Testis (tissue), 3 donors: ENCODE results near the gene UBE3B. TPM values are rescaled to one million over a fixed set of nuclear protein-coding genes. Genes with fewer than 3 reads are reported as not detected.

Experiments
- DNase-seq: peaks from one replicate; pipeline ENCODE4 v3.0.0-alpha.2; 2019
- H3K27ac ChIP-seq, 2 donors: fragments of 200-600 bp; sonication (generic); one replicate each; pipeline ENCODE4 v1.5.1; 2019
- H3K27me3 ChIP-seq: fragments of 200-600 bp; sonication (generic); one replicate; pipeline ENCODE4 v1.5.1; 2019
- H3K36me3 ChIP-seq: fragments of 200-600 bp; sonication (generic); one replicate; pipeline ENCODE4 v1.5.1; 2017; ENCODE audit warnings: low read depth; ENCODE audit errors: missing control alignments
- H3K4me1 ChIP-seq: fragments of 200-600 bp; sonication (generic); one replicate; pipeline ENCODE4 v1.5.1; 2019
- H3K4me3 ChIP-seq, 2 donors: fragments of 200-600 bp; sonication (generic); one replicate each; pipeline ENCODE4 v1.5.1; 2017 to 2019
- H3K9me3 ChIP-seq: fragments of 200-600 bp; sonication (generic); one replicate; pipeline ENCODE4 v1.5.1; 2017
- CTCF ChIP-seq, 3 experiments: fragments of 450-650 bp in 2 of 3; fragments of 200-600 bp in 1 of 3; sonication (generic) in 1 of 3; IDR thresholded peaks; one replicate each; pipeline ENCODE4 v1.5.1; 2016 to 2019; ENCODE audit warnings: antibody characterized with exemption in 3 of 3, mild to moderate bottlenecking in 2 of 3, moderate library complexity in 1 of 3
- POLR2A ChIP-seq: fragments of 450-650 bp; IDR thresholded peaks from one replicate; pipeline ENCODE4 v1.6.1; 2017; ENCODE audit warnings: antibody characterized with exemption, mild to moderate bottlenecking, moderate library complexity
- WGBS, 2 donors: methylation state at CpG; one replicate each; pipeline ENCODE4 v1.1.5; 2018; 5-methylcytosine and 5-hydroxymethylcytosine counted together
- intact Hi-C: fragments of 100-400 bp; cut with DNase I; formaldehyde crosslinking; loops from one replicate; pipeline ENCODE4 v1.15.1; 2023; ENCODE audit warnings: low total_unique reads
- polyA plus RNA-seq: library from polyadenylated mRNA; stranded (reverse); fragments of 350-450 nt; fragmentation: Illumina TruSeq; extraction: RNeasy Lipid Tissue Mini Kit (QIAGEN cat#74804); gene quantifications from one replicate; pipeline ENCODE4 v1.2.3, GENCODE V29; 2014; ENCODE audit warnings: low read depth, low replicate concordance; ENCODE audit not compliant: insufficient read depth
- total RNA-seq, 2 donors: library from RNA; depleted of rRNA; stranded (reverse); fragments of >200 nt; gene quantifications; one replicate each; pipeline ENCODE4 v1.2.3, GENCODE V29; 2016

Gene UBE3B
- total and polyA plus RNA-seq, 3 donors from 2014 or later = 38.1 to 66.8 (median 65.6) TPM

GRCh38 chr12:109555431-109556315, 78.2 kb downstream of the UBE3B start:
- WGBS, 2 donors = 86 to 87% methylated on average over 16 to 18 of the region's 18 CpGs
- H3K4me3 ChIP-seq = no peak overlapping the region
- no peaks in the 10 kb centered on the region for H3K27me3 ChIP-seq
- intact Hi-C loops = no loop called here
- no peaks in the 10 kb centered on the region for H3K9me3 ChIP-seq
- H3K36me3 ChIP-seq = no peaks in the 10 kb centered on the region
- TF ChIP-seq CTCF (IDR thresholded peaks at IDR 0.05) (no peak), POLR2A (no peak)
- peaks cover 3% of the 10 kb centered on the region for H3K4me1 ChIP-seq
- H3K27ac ChIP-seq = no peak overlapping the region
- no peak for DNase-seq

- peaks cover 3% of the 10 kb centered on the region for H3K4me1 ChIP-seq
- no peaks in the 10 kb centered on the region for H3K9me3 ChIP-seq
- TF ChIP-seq CTCF (IDR thresholded peaks at IDR 0.05) (no peak), POLR2A (no peak)
- no peaks in the 10 kb centered on the region for H3K36me3 ChIP-seq
- no peak overlapping the region for H3K4me3 ChIP-seq
- DNase-seq = no peak
- H3K27me3 ChIP-seq = no peaks in the 10 kb centered on the region
- intact Hi-C loops = no loop called here
- WGBS, 2 donors = 92 to 95% methylated on average over 10 of the region's 10 CpGs
- no peak overlapping the region for H3K27ac ChIP-seq
Measured at GRCh38 chr12:109557200-109557599, 79.8 kb downstream of the UBE3B start.

- WGBS, 2 donors = 84 to 90% methylated on average over 8 to 12 of the region's 12 CpGs
- no peaks in the 10 kb centered on the region for H3K9me3 ChIP-seq
- TF ChIP-seq CTCF (IDR thresholded peaks at IDR 0.05) (no peak), POLR2A (no peak)
- H3K4me1 ChIP-seq = peaks cover 3% of the 10 kb centered on the region
- DNase-seq = no peak
- H3K4me3 ChIP-seq = no peak overlapping the region
- intact Hi-C loops = no loop called here
- no peaks in the 10 kb centered on the region for H3K27me3 ChIP-seq
- H3K27ac ChIP-seq = no peak overlapping the region
- H3K36me3 ChIP-seq = no peaks in the 10 kb centered on the region
Measured at GRCh38 chr12:109557805-109558204, 80.4 kb downstream of the UBE3B start.

- WGBS, 2 donors = 91% methylated on average over 22 to 25 of the region's 25 CpGs
- intact Hi-C loops = no loop called here
- H3K9me3 ChIP-seq = no peaks in the 10 kb centered on the region
- no peaks in the 10 kb centered on the region for H3K36me3 ChIP-seq
- no peaks in the 10 kb centered on the region for H3K27me3 ChIP-seq
- no peak overlapping the region for H3K4me3 ChIP-seq
- no peak for TF ChIP-seq CTCF (IDR thresholded peaks at IDR 0.05)
- no peak for TF ChIP-seq POLR2A
- H3K4me1 ChIP-seq = peaks cover 7% of the 10 kb centered on the region
- H3K27ac ChIP-seq = no peak overlapping the region
- DNase-seq = no peak
Measured at GRCh38 chr12:109558374-109559199, 81.2 kb downstream of the UBE3B start.
